Measurements from ENCODE around the gene PNMA8C.

DNA sequence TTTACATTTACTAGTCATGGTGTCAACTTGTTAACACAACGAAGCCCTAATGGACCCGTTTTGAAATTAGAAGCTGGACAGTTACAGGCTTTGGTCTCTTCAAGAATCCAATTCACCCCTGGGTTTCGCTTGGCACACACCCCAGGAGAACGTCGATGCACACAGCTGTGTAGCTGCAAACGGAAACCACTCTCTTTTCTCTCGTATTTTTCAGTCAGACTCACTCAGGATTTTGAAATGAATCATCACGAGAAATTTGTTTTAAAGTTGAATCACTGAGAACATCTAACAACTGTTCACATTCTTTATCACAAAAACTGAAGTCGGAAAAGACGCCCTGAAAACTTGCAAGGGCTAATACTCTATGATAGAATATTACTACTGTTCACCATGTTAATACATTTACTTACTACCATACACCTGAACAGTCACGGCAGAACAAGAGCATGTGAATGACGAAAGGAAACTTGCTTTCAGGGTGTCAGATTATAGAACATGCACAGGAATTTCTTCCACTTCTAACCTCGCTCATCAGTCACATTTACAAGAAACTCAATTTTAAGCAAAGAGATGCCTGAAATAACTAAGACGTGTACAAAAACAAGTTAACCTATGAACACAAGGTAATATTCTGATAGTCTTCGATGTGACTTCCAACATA lies 37.9 kb upstream of the PNMA8C start:
- TF ChIP-seq, protein P1, sequence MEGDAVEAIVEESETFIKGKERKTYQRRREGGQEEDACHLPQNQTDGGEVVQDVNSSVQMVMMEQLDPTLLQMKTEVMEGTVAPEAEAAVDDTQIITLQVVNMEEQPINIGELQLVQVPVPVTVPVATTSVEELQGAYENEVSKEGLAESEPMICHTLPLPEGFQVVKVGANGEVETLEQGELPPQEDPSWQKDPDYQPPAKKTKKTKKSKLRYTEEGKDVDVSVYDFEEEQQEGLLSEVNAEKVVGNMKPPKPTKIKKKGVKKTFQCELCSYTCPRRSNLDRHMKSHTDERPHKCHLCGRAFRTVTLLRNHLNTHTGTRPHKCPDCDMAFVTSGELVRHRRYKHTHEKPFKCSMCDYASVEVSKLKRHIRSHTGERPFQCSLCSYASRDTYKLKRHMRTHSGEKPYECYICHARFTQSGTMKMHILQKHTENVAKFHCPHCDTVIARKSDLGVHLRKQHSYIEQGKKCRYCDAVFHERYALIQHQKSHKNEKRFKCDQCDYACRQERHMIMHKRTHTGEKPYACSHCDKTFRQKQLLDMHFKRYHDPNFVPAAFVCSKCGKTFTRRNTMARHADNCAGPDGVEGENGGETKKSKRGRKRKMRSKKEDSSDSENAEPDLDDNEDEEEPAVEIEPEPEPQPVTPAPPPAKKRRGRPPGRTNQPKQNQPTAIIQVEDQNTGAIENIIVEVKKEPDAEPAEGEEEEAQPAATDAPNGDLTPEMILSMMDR (IDR thresholded peaks at IDR 0.05): no peak
- TF ChIP-seq POLR2AphosphoS5 (IDR thresholded peaks at IDR 0.05; ENCODE audit: low read depth, low read length) (no peak), TCF7L2 (IDR thresholded peaks at IDR 0.05; ENCODE audit: low read depth, low read length) (no peak)
- TF ChIP-seq, protein P2, sequence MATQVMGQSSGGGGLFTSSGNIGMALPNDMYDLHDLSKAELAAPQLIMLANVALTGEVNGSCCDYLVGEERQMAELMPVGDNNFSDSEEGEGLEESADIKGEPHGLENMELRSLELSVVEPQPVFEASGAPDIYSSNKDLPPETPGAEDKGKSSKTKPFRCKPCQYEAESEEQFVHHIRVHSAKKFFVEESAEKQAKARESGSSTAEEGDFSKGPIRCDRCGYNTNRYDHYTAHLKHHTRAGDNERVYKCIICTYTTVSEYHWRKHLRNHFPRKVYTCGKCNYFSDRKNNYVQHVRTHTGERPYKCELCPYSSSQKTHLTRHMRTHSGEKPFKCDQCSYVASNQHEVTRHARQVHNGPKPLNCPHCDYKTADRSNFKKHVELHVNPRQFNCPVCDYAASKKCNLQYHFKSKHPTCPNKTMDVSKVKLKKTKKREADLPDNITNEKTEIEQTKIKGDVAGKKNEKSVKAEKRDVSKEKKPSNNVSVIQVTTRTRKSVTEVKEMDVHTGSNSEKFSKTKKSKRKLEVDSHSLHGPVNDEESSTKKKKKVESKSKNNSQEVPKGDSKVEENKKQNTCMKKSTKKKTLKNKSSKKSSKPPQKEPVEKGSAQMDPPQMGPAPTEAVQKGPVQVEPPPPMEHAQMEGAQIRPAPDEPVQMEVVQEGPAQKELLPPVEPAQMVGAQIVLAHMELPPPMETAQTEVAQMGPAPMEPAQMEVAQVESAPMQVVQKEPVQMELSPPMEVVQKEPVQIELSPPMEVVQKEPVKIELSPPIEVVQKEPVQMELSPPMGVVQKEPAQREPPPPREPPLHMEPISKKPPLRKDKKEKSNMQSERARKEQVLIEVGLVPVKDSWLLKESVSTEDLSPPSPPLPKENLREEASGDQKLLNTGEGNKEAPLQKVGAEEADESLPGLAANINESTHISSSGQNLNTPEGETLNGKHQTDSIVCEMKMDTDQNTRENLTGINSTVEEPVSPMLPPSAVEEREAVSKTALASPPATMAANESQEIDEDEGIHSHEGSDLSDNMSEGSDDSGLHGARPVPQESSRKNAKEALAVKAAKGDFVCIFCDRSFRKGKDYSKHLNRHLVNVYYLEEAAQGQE (IDR thresholded peaks at IDR 0.05; ENCODE audit: insufficient read depth in 1 of 2, low read depth in 2 of 2, low read length in 1 of 2): no peak

All from Panc1 (cell line).